Measurements from ENCODE around the gene MPEG1. TPM values are rescaled to one million over a fixed set of nuclear protein-coding genes. Genes with fewer than 3 reads are reported as not detected.

MPEG1 gene
- total and polyA plus RNA-seq, 2 of the 4 experiments (the other 2 are of a cell fraction) = not detected

- Histone ChIP-seq H3K4me1 (ENCODE audit: control insufficient read depth, insufficient read depth, low read length) (peaks cover 9% of the 10 kb centered on the region), H4K8ac (ENCODE audit: low read depth in 2 of 2, low read length in 2 of 2) (no peak overlapping the region), H3K79me1 (ENCODE audit: low read depth in 1 of 2, low read length in 2 of 2) (no peaks in the 10 kb centered on the region), H2BK5ac (ENCODE audit: low read depth, low read length, poor library complexity, severe bottlenecking) (no peak overlapping the region), H2AK9ac (replicated peaks; ENCODE audit: low read depth, low read length, poor library complexity) (no peak overlapping the region), H3K23ac (ENCODE audit: low read depth, low read length) (no peak overlapping the region), H3K36me3 (ENCODE audit: control insufficient read depth, insufficient read depth, low read length) (peaks cover 40% of the 10 kb centered on the region), H4K5ac (ENCODE audit: low read depth, low read length) (no peak overlapping the region), H3K56ac (ENCODE audit: extremely low read depth, insufficient read depth, low read length) (no peak overlapping the region), H2BK15ac (ENCODE audit: low read depth, low read length) (no peak overlapping the region), H2AK5ac (ENCODE audit: low read depth, low read length) (no peak overlapping the region), H3K9ac (ENCODE audit: low read depth, low read length) (no peak overlapping the region), H4K20me1 (ENCODE audit: insufficient read depth, low read length) (no peaks in the 10 kb centered on the region), H2BK20ac (ENCODE audit: low read depth, low read length) (no peak overlapping the region), H3K9me1 (ENCODE audit: insufficient read depth, low read length) (peaks cover 23% of the 10 kb centered on the region; the same call in 1 of the 2 replicates), H2BK120ac (ENCODE audit: low read depth, low read length) (no peak overlapping the region), H3K18ac (ENCODE audit: low read depth, low read length) (no peak overlapping the region), H3K27me3 (ENCODE audit: control insufficient read depth, insufficient read depth, low read length) (no peaks in the 10 kb centered on the region), H3K4me2 (ENCODE audit: low read depth, low read length) (no peak overlapping the region), H4K91ac (ENCODE audit: insufficient read depth, low read depth, low read length) (no peak overlapping the region), H3K27ac (ENCODE audit: insufficient read depth, low read length) (no peak overlapping the region), H3K4me3 (ENCODE audit: insufficient read depth, low read depth, low read length) (no peak overlapping the region), H3K9me3 (ENCODE audit: control insufficient read depth, insufficient read depth, low read length) (no peaks in the 10 kb centered on the region), H3K4ac (ENCODE audit: low read depth, low read length) (no peak overlapping the region), H3K14ac (replicated peaks; ENCODE audit: low read depth, low read length) (no peak overlapping the region), H2AFZ (replicated peaks; ENCODE audit: low read length, poor library complexity) (no peak overlapping the region)
- BruUV-seq (replicated peaks) = no TSS peak
- 100% methylated on average over 1 of the region's 3 CpGs; no CpG with 5 or more reads in 1 of the 2 experiments for WGBS, 2 experiments (ENCODE audit: extremely low coverage in 2 of 2, insufficient read length in 1 of 2)
- TF ChIP-seq ELK1 (IDR thresholded peaks at IDR 0.05; ENCODE audit: borderline replicate concordance, low read depth, low read length) (no peak), NFE2L2 (IDR thresholded peaks at IDR 0.05; ENCODE audit: low read depth, low read length) (no peak)
- dilution Hi-C loops (cut with HindIII; ENCODE audit: low sequenced_read_pairs, unreplicated experiment) = no loop called here
- ATAC-seq (ENCODE audit: low read depth) = no peak
- CTCF ChIA-PET = interaction anchor here (2.2 kb wide), 1 partner anchor 30 kb away, joined by 7 read pairs; the partner anchor contains the start of gene DTX4
- POLR2A ChIA-PET (ENCODE audit: unreplicated experiment) = no interaction called here
- no peak for DNase-seq
- in situ Hi-C loops (cut with MboI; ENCODE audit: low sequenced_read_pairs) = no loop called here
- intact Hi-C loops (cut with micrococcal nuclease) = no loop called here
These were observed 11.4 kb downstream of the MPEG1 start for GRCh38 chr11:59201353-59201752.
